ENCODE results near the gene FGF4.

FGF4 gene

GRCh38 chr11:69746140-69746539 lies 29.0 kb downstream of the FGF4 start:
- no peaks in the 10 kb centered on the region for H3K36me3 ChIP-seq (ENCODE audit: control insufficient read depth, low read length)
- no peaks in the 10 kb centered on the region for H3K4me1 ChIP-seq (ENCODE audit: control insufficient read depth, low read length)
- H3K27me3 ChIP-seq (ENCODE audit: control insufficient read depth, low read length), result no peaks in the 10 kb centered on the region
- no peak overlapping the region for H3K4me3 ChIP-seq (ENCODE audit: low read length)
- no peak overlapping the region for H3K4me2 ChIP-seq (ENCODE audit: low read length)
- no peaks in the 10 kb centered on the region for H3K79me2 ChIP-seq (ENCODE audit: control insufficient read depth, low read length)
- TF ChIP-seq EZH2phosphoT487 (IDR thresholded peaks at IDR 0.05; ENCODE audit: borderline replicate concordance, low read length), result no peak
- TF ChIP-seq CTCF (IDR thresholded peaks at IDR 0.05; ENCODE audit: low read depth, low read length, poor library complexity, severe bottlenecking), result no peak
- H4K20me1 ChIP-seq (ENCODE audit: control insufficient read depth, insufficient read depth, low read depth, low read length), result no peaks in the 10 kb centered on the region
- no peaks in the 10 kb centered on the region for H3F3A ChIP-seq (ENCODE audit: control insufficient read depth, insufficient read depth)
- no peaks in the 10 kb centered on the region for H3K9me2 ChIP-seq (replicated peaks; ENCODE audit: control insufficient read depth, low read length)
- no peak overlapping the region for H3K27ac ChIP-seq (ENCODE audit: low read depth, low read length)
- H3K9me3 ChIP-seq (ENCODE audit: control insufficient read depth, insufficient read depth, low read length), result no peaks in the 10 kb centered on the region

GRCh38 chr11:69745201-69745600 lies 29.9 kb downstream of the FGF4 start:
- no peaks in the 10 kb centered on the region for H3K4me1 ChIP-seq (ENCODE audit: control insufficient read depth, low read length)
- no peaks in the 10 kb centered on the region for H3K9me3 ChIP-seq (ENCODE audit: control insufficient read depth, insufficient read depth, low read length)
- H3K36me3 ChIP-seq (ENCODE audit: control insufficient read depth, low read length), result no peaks in the 10 kb centered on the region
- no peaks in the 10 kb centered on the region for H4K20me1 ChIP-seq (ENCODE audit: control insufficient read depth, insufficient read depth, low read depth, low read length)
- no peak overlapping the region for H3K27ac ChIP-seq (ENCODE audit: low read depth, low read length)
- TF ChIP-seq EZH2phosphoT487 (IDR thresholded peaks at IDR 0.05; ENCODE audit: borderline replicate concordance, low read length), result no peak
- TF ChIP-seq CTCF (IDR thresholded peaks at IDR 0.05; ENCODE audit: low read depth, low read length, poor library complexity, severe bottlenecking), result no peak
- no peaks in the 10 kb centered on the region for H3K9me2 ChIP-seq (replicated peaks; ENCODE audit: control insufficient read depth, low read length)
- no peak overlapping the region for H3K4me3 ChIP-seq (ENCODE audit: low read length)
- H3K4me2 ChIP-seq (ENCODE audit: low read length), result no peak overlapping the region
- H3K79me2 ChIP-seq (ENCODE audit: control insufficient read depth, low read length), result no peaks in the 10 kb centered on the region
- no peaks in the 10 kb centered on the region for H3F3A ChIP-seq (ENCODE audit: control insufficient read depth, insufficient read depth)
- no peaks in the 10 kb centered on the region for H3K27me3 ChIP-seq (ENCODE audit: control insufficient read depth, low read length)

- H3K9me3 ChIP-seq (ENCODE audit: control insufficient read depth, insufficient read depth, low read length), result no peaks in the 10 kb centered on the region
- H3K79me2 ChIP-seq (ENCODE audit: control insufficient read depth, low read length), result no peaks in the 10 kb centered on the region
- H3F3A ChIP-seq (ENCODE audit: control insufficient read depth, insufficient read depth), result no peaks in the 10 kb centered on the region
- no peak overlapping the region for H3K4me2 ChIP-seq (ENCODE audit: low read length)
- no peaks in the 10 kb centered on the region for H3K4me1 ChIP-seq (ENCODE audit: control insufficient read depth, low read length)
- H3K27ac ChIP-seq (ENCODE audit: low read depth, low read length), result no peak overlapping the region
- H3K27me3 ChIP-seq (ENCODE audit: control insufficient read depth, low read length), result no peaks in the 10 kb centered on the region
- no peaks in the 10 kb centered on the region for H3K36me3 ChIP-seq (ENCODE audit: control insufficient read depth, low read length)
- H4K20me1 ChIP-seq (ENCODE audit: control insufficient read depth, insufficient read depth, low read depth, low read length), result no peaks in the 10 kb centered on the region
- no peaks in the 10 kb centered on the region for H3K9me2 ChIP-seq (replicated peaks; ENCODE audit: control insufficient read depth, low read length)
- no peak for TF ChIP-seq CTCF (IDR thresholded peaks at IDR 0.05; ENCODE audit: low read depth, low read length, poor library complexity, severe bottlenecking)
- no peak for TF ChIP-seq EZH2phosphoT487 (IDR thresholded peaks at IDR 0.05; ENCODE audit: borderline replicate concordance, low read length)
- H3K4me3 ChIP-seq (ENCODE audit: low read length), result no peak overlapping the region
Observed at GRCh38 chr11:69744435-69744834, 30.7 kb downstream of the FGF4 start.

GRCh38 chr11:69734841-69735240 lies 40.3 kb downstream of the FGF4 start:
- Histone ChIP-seq H3K36me3 (ENCODE audit: control insufficient read depth, low read length) (no peaks in the 10 kb centered on the region), H3K9me2 (replicated peaks; ENCODE audit: control insufficient read depth, low read length) (no peaks in the 10 kb centered on the region), H3F3A (ENCODE audit: control insufficient read depth, insufficient read depth) (no peaks in the 10 kb centered on the region), H3K27me3 (ENCODE audit: control insufficient read depth, low read length) (no peaks in the 10 kb centered on the region), H3K4me3 (ENCODE audit: low read length) (no peak overlapping the region), H4K20me1 (ENCODE audit: control insufficient read depth, insufficient read depth, low read depth, low read length) (no peaks in the 10 kb centered on the region), H3K4me1 (ENCODE audit: control insufficient read depth, low read length) (no peaks in the 10 kb centered on the region), H3K79me2 (ENCODE audit: control insufficient read depth, low read length) (no peaks in the 10 kb centered on the region), H3K9me3 (ENCODE audit: control insufficient read depth, insufficient read depth, low read length) (no peaks in the 10 kb centered on the region), H3K4me2 (ENCODE audit: low read length) (no peak overlapping the region), H3K27ac (ENCODE audit: low read depth, low read length) (no peak overlapping the region)
- TF ChIP-seq EZH2phosphoT487 (IDR thresholded peaks at IDR 0.05; ENCODE audit: borderline replicate concordance, low read length) (no peak), CTCF (IDR thresholded peaks at IDR 0.05; ENCODE audit: low read depth, low read length, poor library complexity, severe bottlenecking) (no peak)
